Panc1 (cell line): ENCODE results near the gene TRH. TPM values are rescaled to one million over a fixed set of nuclear protein-coding genes. Genes with fewer than 3 reads are reported as not detected.

Source experiments
- ATAC-seq: fragments of 200-7000 bp; cut with Tn5 transposase; 2 replicates; pipeline ENCODE4 v1.9.1; 2020; ENCODE audit warnings: mild to moderate bottlenecking, moderate library complexity
- BruUV-seq: library from RNA; stranded (reverse); fragments of 400-500 nt; replicated peaks from 2 replicates; lab custom pipeline; 2021; lab: Mats Ljungman, UMichigan
- CTCF ChIA-PET: fragments of 300-600 bp; sonication (Branson Sonifier 250); formaldehyde crosslinking; loops from one replicate; lab custom pipeline; 2022; ENCODE audit warnings: antibody characterized with exemption; lab: Charles Lee
- POLR2A ChIA-PET: fragments of 300-600 bp; sonication (Branson Sonifier 250); formaldehyde crosslinking; loops from one replicate; lab custom pipeline; 2022; ENCODE audit warnings: antibody characterized with exemption; lab: Charles Lee
- DNase-seq: peaks from one replicate; pipeline ENCODE4 v3.0.0-alpha.2; 2010; ENCODE audit warnings: low read depth, low spot score
- H3K27ac ChIP-seq: 2 replicates; pipeline ENCODE4 v1.5.1; 2011; ENCODE audit warnings: mild to moderate bottlenecking, low read length, inconsistent platforms
- H3K27me3 ChIP-seq: fragments of 200-500 bp; sonication (Bioruptor generic); 2 replicates; pipeline ENCODE4 v1.6.0; 2014; ENCODE audit warnings: low read length, inconsistent platforms; ENCODE audit not compliant: control insufficient read depth, insufficient read depth
- H3K36me3 ChIP-seq: fragments of 200-500 bp; sonication (Bioruptor generic); 2 replicates; pipeline ENCODE4 v1.5.1; 2014; ENCODE audit warnings: inconsistent platforms, mild to moderate bottlenecking, low read length, moderate library complexity; ENCODE audit not compliant: control insufficient read depth, insufficient read depth
- H3K4me1 ChIP-seq: 2 replicates; pipeline ENCODE4 v1.5.1; 2011; ENCODE audit warnings: inconsistent platforms, mild to moderate bottlenecking, low read length, moderate library complexity; ENCODE audit not compliant: control insufficient read depth, insufficient read depth
- H3K4me3 ChIP-seq, 2 experiments: 2 replicates each; pipeline ENCODE4 v1.5.1; 2011 to 2012; ENCODE audit warnings: low read depth in 2 of 2, low read length in 2 of 2, mild to moderate bottlenecking in 2 of 2, inconsistent platforms in 1 of 2, moderate library complexity in 1 of 2
- H3K9me3 ChIP-seq: fragments of 200-500 bp; sonication (Bioruptor generic); 2 replicates; pipeline ENCODE4 v1.5.1; 2014; ENCODE audit warnings: low read depth, mild to moderate bottlenecking, inconsistent platforms, low read length, moderate library complexity; ENCODE audit not compliant: control insufficient read depth, insufficient read depth
- CTCF ChIP-seq: fragments of 450-650 bp; IDR thresholded peaks from 2 replicates; pipeline ENCODE4 v1.5.1; 2017; ENCODE audit warnings: mild to moderate bottlenecking
- POLR2AphosphoS5 ChIP-seq: IDR thresholded peaks from 2 replicates; pipeline ENCODE4 v1.6.1; 2012; ENCODE audit warnings: mild to moderate bottlenecking, low read depth, low read length, moderate library complexity
- REST ChIP-seq, 2 experiments: IDR thresholded peaks; 2 replicates each; pipeline ENCODE4 v1.6.1; 2011 to 2012; ENCODE audit warnings: low read depth in 2 of 2, control low read depth in 1 of 2, low read length in 1 of 2, mild to moderate bottlenecking in 1 of 2, moderate library complexity in 1 of 2; ENCODE audit not compliant: insufficient read depth in 1 of 2
- SIN3A ChIP-seq: IDR thresholded peaks from 2 replicates; pipeline ENCODE4 v1.6.1; 2012; ENCODE audit warnings: low read depth, mild to moderate bottlenecking, low read length, moderate library complexity, borderline replicate concordance; ENCODE audit not compliant: insufficient read depth
- TCF7L2 ChIP-seq: IDR thresholded peaks from 2 replicates; pipeline ENCODE4 v1.6.1; 2011; ENCODE audit warnings: mild to moderate bottlenecking, low read depth, low read length, inconsistent platforms
- in situ Hi-C: cut with HindIII; loops from 2 replicates; pipeline ENCODE4 v1.10.0; 2016; ENCODE audit warnings: low sequenced_read_pairs, low pct_unique_long_range_greater_than_20kb
- intact Hi-C: fragments of 100-400 bp; cut with micrococcal nuclease; formaldehyde crosslinking; loops from one replicate; pipeline ENCODE4 v1.10.0; 2022; ENCODE audit not compliant: unreplicated experiment
- total RNA-seq: library from RNA; stranded (reverse); gene quantifications from one replicate; pipeline ENCODE4 v1.2.1, GENCODE V29; 2021; ENCODE audit not compliant: unreplicated experiment

TRH gene
- total RNA-seq, 1 experiment from 2014 or later, result not detected

DNA sequence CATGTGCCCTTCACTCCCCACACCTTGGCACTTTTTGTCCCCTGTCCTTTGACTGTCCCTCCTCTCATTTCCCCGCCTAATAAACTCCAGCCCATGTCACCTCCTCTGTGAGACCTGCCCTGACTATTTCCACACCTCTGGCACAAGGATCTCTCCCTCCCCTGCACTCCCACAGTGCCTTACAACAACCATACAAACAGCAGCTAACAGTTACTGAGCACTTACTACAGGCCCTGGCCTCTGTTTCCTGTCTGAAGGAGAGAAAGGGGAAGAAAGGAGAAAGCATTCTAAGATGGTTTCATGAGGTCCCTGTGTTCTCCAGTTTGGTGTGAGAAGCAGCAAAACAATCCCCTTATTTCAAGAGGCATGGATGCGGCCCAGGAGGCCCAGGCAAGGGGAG, 20.0 kb upstream of the TRH start:
- POLR2A ChIA-PET, result no interaction called here
- TF ChIP-seq REST (IDR thresholded peaks at IDR 0.05; ENCODE audit: insufficient read depth in 1 of 2, low read depth in 2 of 2, low read length in 1 of 2) (no peak), CTCF (no peak), TCF7L2 (no peak), SIN3A (no peak), POLR2AphosphoS5 (no peak)
- CTCF ChIA-PET, result no interaction called here
- no peak for ATAC-seq
- Histone ChIP-seq H3K36me3 (no peaks in the 10 kb centered on the region), H3K27ac (no peak overlapping the region), H3K27me3 (peaks cover 5% of the 10 kb centered on the region; the same call in 1 of the 2 replicates), H3K9me3 (no peaks in the 10 kb centered on the region), H3K4me1 (no peaks in the 10 kb centered on the region), H3K4me3 (no peak overlapping the region)
- no TSS peak for BruUV-seq
- in situ Hi-C loops, result no loop called here
- intact Hi-C loops, result no loop called here
- DNase-seq, result no peak

DNA sequence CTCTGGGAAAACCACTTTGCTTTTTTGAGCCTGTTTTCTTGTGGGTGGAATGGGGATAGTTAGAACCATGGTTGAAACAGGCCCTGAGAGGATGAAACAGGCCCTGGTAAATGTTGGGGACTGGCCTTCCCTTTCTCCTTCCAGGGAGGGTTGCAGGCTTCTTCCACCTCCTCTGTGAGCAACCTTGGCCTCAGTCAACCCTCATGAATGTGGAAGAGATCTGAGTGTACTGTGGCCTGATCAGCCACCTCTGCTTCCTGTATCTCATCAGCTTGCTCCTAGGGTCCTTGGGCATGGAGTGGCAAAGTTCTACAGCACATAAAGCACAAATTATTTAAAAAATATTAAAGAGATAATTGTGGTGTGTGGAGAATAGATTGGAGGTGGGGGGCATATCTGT, 17.6 kb upstream of the TRH start:
- Histone ChIP-seq H3K27ac (no peak overlapping the region), H3K4me3 (no peak overlapping the region), H3K4me1 (no peaks in the 10 kb centered on the region), H3K9me3 (no peaks in the 10 kb centered on the region), H3K36me3 (no peaks in the 10 kb centered on the region), H3K27me3 (peaks cover 5% of the 10 kb centered on the region; the same call in 1 of the 2 replicates)
- ChIA-PET CTCF (no interaction called here), POLR2A (no interaction called here)
- TF ChIP-seq REST (IDR thresholded peaks at IDR 0.05; ENCODE audit: insufficient read depth in 1 of 2, low read depth in 2 of 2, low read length in 1 of 2) (no peak), CTCF (no peak), SIN3A (no peak), TCF7L2 (no peak), POLR2AphosphoS5 (no peak)
- in situ Hi-C loops (no loop called here), intact Hi-C loops (no loop called here)
- no peak for ATAC-seq
- no TSS peak for BruUV-seq
- no peak for DNase-seq
